ENCODE data around the gene SMYD1.

DNA sequence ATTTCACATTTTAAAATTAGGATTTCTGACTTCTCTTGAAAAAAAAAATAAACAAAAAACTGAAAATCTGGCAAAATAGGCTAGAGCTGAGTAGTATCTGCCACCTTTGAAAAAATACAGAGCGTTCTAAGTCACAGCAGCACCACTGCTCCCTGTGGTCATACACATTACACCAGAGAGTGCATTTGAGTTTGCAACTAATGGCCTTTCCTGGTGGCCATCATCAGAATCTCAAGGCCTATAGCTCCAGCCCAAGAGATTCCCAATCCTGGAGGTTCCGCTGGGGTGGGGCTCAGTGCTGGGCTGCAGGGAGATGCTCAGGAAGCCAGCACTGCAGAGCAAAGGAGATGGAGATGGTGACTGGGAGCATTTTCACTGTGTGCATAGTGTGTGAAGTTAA is 17.5 kb downstream of the SMYD1 start:
- TF ChIP-seq, protein P1, sequence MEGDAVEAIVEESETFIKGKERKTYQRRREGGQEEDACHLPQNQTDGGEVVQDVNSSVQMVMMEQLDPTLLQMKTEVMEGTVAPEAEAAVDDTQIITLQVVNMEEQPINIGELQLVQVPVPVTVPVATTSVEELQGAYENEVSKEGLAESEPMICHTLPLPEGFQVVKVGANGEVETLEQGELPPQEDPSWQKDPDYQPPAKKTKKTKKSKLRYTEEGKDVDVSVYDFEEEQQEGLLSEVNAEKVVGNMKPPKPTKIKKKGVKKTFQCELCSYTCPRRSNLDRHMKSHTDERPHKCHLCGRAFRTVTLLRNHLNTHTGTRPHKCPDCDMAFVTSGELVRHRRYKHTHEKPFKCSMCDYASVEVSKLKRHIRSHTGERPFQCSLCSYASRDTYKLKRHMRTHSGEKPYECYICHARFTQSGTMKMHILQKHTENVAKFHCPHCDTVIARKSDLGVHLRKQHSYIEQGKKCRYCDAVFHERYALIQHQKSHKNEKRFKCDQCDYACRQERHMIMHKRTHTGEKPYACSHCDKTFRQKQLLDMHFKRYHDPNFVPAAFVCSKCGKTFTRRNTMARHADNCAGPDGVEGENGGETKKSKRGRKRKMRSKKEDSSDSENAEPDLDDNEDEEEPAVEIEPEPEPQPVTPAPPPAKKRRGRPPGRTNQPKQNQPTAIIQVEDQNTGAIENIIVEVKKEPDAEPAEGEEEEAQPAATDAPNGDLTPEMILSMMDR (conservative IDR thresholded peaks at IDR 0.05): no peak
- no peak for TF ChIP-seq ZFX (IDR thresholded peaks at IDR 0.05)
